GM21528 (cell line): ENCODE data around the gene RFLNA.

Source experiments
- ATAC-seq: cut with Tn5 transposase; IDR thresholded peaks from one replicate; pipeline ENCODE4 v1.9.1; 2021; ENCODE audit warnings: mild to moderate bottlenecking, moderate library complexity; ENCODE audit not compliant: unreplicated experiment, low FRiP score

RFLNA gene

GRCh38 chr12:124352257-124352656, 57.4 kb downstream of the RFLNA start:
- no peak for ATAC-seq

GRCh38 chr12:124352839-124353238, 57.9 kb downstream of the RFLNA start:
- no peak for ATAC-seq

DNA sequence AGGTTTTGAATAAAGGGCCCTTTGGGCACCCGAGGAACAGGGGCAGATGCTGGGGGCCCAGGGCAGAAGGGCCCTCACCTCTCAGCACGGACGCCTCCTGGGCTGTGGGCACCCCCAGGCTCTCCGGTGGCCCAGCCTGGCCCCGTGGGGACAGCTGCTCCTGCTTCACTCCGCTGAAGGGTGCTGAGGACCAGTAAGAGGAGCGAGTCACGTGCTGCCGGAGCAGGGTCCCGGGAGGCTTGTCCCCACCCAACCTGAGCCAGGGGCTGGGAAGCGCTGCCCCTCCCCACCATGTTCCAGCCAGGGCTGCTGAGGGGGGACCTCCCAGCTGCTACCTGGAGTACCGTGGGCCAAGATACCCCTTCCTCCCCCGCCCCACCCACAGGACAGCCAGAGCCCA, 59.5 kb downstream of the RFLNA start:
- no peak for ATAC-seq

GRCh38 chr12:124356221-124356620, 61.3 kb downstream of the RFLNA start:
- ATAC-seq, result no peak

- ATAC-seq, result no peak
These were observed 62.7 kb downstream of the RFLNA start for GRCh38 chr12:124357616-124358015.

DNA sequence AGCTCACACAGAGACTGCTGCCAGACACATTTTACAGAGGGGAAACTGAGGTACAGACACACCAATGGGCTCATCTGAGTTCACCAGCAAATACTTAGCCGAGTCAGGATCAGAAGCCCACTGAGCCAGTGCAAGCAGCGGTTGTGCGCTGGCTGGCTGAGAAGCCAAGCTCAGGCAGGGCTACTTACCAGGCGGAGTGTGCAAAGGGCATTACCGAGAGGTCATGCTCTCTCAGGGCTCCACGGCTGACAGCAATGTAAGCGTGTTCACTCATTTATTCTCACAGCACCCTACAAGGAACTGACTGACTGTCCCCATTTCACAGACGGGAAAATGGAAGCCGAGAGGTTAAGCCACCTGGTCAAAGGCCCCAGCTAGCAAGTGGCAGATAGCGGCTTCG, 63.7 kb downstream of the RFLNA start:
- no peak for ATAC-seq

DNA sequence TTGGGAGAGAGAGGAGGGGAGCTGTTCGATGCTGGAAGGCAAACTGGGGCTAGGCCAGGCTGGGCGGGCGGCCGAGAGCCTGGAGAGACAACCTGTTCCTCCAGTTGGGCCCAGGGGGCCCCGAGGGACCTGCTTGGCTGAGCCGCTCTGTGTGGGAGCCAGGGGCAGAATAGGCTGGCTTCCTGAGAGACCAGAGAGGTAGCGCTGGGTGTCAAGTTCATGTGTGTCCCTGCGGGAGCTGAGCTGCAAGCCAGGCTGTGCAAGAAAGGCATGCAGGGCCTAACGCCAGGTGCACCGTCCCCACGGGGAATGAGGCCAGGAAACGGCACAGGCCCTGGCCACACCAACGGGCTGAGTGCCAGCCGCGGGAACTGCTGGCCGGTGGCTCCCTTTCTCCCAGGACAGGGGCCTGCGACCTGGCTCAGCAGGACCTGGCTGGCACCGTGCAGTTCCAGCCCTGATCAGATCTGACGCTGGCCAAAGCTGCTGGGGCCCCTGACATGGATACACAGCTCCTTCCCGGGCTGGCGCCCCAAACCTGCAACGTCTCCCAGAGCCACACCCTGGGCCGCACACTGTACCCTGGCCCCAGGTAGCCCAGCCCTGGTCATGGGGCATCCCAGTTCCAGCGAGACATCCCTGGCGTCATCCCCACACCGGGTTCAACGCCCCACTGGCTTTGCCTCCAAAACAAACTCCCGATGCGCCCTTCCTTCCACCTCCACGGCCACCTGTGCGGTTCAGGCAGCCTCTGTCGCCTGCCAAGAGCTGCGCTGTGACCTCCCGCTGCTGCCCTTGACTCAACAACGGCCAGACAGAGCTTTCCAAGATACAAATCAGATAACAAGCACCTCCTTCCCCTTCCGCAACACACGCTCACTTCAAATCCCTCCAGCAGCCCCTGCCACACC, 65.0 kb downstream of the RFLNA start:
- no peak for ATAC-seq

- ATAC-seq, result no peak
These were observed 66.4 kb downstream of the RFLNA start for GRCh38 chr12:124361074-124361970.

DNA sequence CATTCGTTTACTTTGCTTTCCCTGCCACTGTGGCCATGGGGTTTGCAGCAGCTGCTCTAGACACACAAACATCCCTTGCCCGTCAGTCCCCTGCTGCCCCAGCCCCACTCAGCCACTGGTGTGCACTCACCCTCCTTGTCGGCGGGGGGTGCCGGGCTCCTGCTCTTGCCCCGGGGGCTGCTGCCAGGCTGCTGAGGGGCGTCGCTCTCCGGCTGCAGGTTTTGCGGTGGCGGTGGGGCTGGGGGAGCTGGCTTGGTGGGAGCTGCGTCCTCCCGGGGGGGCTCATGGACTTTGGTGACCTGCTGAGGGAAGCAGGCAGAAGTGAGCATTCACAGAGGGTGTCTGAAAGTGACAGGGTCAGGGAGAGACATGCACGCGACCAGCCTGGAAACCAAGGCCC, 67.1 kb downstream of the RFLNA start:
- no peak for ATAC-seq

DNA sequence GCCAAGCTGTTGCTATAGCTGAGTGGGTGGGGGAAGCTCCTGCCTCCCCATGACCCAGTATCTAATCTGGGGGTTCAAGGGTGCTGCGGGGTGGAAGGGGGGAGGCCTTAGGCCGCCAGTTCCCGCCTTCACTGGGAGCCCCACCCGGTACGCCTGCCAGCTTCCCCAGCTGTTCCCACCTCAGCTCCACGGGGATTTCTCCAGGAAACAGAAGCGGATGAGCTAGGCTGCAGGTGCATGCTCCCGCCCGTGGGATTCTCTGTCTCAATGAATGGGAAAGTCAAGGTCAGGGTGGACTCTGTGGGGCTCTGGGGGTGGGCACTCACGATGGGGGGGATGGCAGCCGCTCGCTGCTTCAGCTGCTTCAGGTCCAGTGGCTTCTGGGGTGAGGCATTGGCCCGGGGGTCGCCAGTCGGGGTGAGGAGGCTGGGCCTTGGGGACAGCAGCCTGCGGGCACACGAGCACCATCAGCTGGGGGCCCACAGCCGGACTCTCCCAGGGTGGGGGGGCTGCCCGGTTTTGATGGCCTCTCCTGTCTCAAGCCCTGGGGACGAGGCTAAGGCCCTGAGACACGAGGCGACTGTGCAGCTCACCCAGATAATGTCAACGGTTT, 68.6 kb downstream of the RFLNA start:
- no peak for ATAC-seq

- ATAC-seq, result no peak
These were observed 69.7 kb downstream of the RFLNA start for GRCh38 chr12:124364543-124364942.
